Chondrocyte (in vitro differentiated cells): Measurements from ENCODE around the gene DBNDD1. TPM values are rescaled to one million over a fixed set of nuclear protein-coding genes. Genes with fewer than 3 reads are reported as not detected.

ENCODE experiments used
- DNase-seq: peaks from one replicate; pipeline ENCODE4 v3.0.0; 2021; ENCODE audit warnings: mixed read lengths, low spot score
- H3K27ac Mint-ChIP-seq: one replicate; pipeline ENCODE4 v1.8.0; 2021; ENCODE audit warnings: mild to moderate bottlenecking, moderate library complexity, mixed read lengths; ENCODE audit not compliant: unreplicated experiment
- H3K27me3 Mint-ChIP-seq: 2 replicates; pipeline ENCODE4 v1.8.0; 2021; ENCODE audit warnings: low read depth, mixed read lengths
- H3K36me3 Mint-ChIP-seq: 2 replicates; pipeline ENCODE4 v1.8.0; 2021; ENCODE audit warnings: low read depth, mixed read lengths
- H3K4me1 Mint-ChIP-seq: 2 replicates; pipeline ENCODE4 v1.8.0; 2021; ENCODE audit warnings: low read depth, mild to moderate bottlenecking, mixed read lengths
- H3K4me3 Mint-ChIP-seq: one replicate; pipeline ENCODE4 v1.8.0; 2021; ENCODE audit warnings: mild to moderate bottlenecking, moderate library complexity, mixed read lengths; ENCODE audit not compliant: unreplicated experiment
- H3K9me3 Mint-ChIP-seq: 2 replicates; pipeline ENCODE4 v1.8.0; 2021; ENCODE audit warnings: low read depth, mixed read lengths
- CTCF ChIP-seq: fragments of 200-600 bp; sonication (generic); IDR thresholded peaks from 2 replicates; pipeline ENCODE4 v1.5.0; 2021; ENCODE audit warnings: antibody characterized with exemption, mild to moderate bottlenecking, moderate library complexity
- total RNA-seq: library from RNA; stranded (reverse); gene quantifications from 3 replicates; pipeline ENCODE4 v1.2.1, GENCODE V29; 2021

Gene DBNDD1
- total RNA-seq, 1 donor from 2014 or later, result 3.7 TPM

GRCh38 chr16:90034504-90034903, 15.2 kb upstream of the DBNDD1 start:
- peaks cover 3% of the 10 kb centered on the region for H3K36me3 Mint-ChIP-seq
- TF ChIP-seq CTCF, result no peak

GRCh38 chr16:90033387-90033786, 14.1 kb upstream of the DBNDD1 start:
- no peak overlapping the region for H3K4me3 Mint-ChIP-seq

More at GRCh38 chr16:90034504-90034903, 15.2 kb upstream of the DBNDD1 start:
- H3K27me3 Mint-ChIP-seq, result peaks cover under 1% of the 10 kb centered on the region
- H3K4me1 Mint-ChIP-seq, result peaks cover 18% of the 10 kb centered on the region
- H3K9me3 Mint-ChIP-seq, result peaks cover 5% of the 10 kb centered on the region
- no peak overlapping the region for H3K27ac Mint-ChIP-seq
- no peak for DNase-seq
- H3K4me3 Mint-ChIP-seq, result no peak overlapping the region

DNA sequence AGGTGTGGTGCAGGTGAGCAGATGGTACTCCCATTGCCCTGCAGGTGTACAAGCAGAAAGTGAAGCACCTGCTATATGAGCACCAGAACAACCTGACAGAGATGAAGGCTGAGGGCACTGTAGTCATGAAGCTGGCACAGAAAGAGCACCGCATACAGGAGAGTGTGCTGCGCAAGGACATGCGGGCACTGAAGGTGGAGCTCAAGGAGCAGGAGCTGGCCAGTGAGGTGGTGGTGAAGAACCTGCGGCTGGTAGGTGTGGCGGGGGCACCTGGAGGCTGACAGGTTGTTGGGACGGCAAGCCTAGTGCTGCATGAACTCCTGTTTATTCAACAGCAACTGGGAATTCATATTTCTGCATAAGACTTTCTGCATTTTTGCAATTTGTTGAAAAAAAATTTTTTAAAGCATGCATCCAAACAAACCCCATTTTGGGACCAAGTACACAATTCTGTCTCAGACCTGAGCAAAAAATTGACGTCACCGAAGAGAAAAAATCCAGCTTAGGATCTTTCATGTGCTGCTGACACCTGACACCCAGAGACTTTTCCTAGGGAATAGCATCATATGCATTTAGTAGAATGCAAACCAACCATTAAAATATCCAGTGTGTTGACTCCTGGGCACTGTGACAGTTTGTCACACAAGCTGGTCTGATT, 13.5 kb upstream of the DBNDD1 start:
- Mint-ChIP-seq H3K27ac (no peak overlapping the region), H3K4me1 (peaks cover 18% of the 10 kb centered on the region), H3K4me3 (no peak overlapping the region), H3K36me3 (peaks cover 3% of the 10 kb centered on the region), H3K27me3 (peaks cover 2% of the 10 kb centered on the region), H3K9me3 (peaks cover 5% of the 10 kb centered on the region)
- TF ChIP-seq CTCF, result no peak
- DNase-seq, result no peak

More at GRCh38 chr16:90033387-90033786, 14.1 kb upstream of the DBNDD1 start:
- peak overlapping the region; percentile 19 for H3K27ac Mint-ChIP-seq
- H3K36me3 Mint-ChIP-seq, result peaks cover 3% of the 10 kb centered on the region
- H3K4me1 Mint-ChIP-seq, result peaks cover 18% of the 10 kb centered on the region
- peaks cover 5% of the 10 kb centered on the region for H3K9me3 Mint-ChIP-seq
- DNase-seq, result no peak
- no peak for TF ChIP-seq CTCF
- peaks cover 2% of the 10 kb centered on the region for H3K27me3 Mint-ChIP-seq

GRCh38 chr16:90031931-90032673, 12.8 kb upstream of the DBNDD1 start:
- peaks cover 5% of the 10 kb centered on the region for H3K9me3 Mint-ChIP-seq
- TF ChIP-seq CTCF, result no peak
- DNase-seq, result no peak
- H3K4me3 Mint-ChIP-seq, result no peak overlapping the region
- H3K27ac Mint-ChIP-seq, result peak overlapping the region; percentile 73
- peaks cover 2% of the 10 kb centered on the region for H3K27me3 Mint-ChIP-seq
- H3K36me3 Mint-ChIP-seq, result peaks cover 3% of the 10 kb centered on the region
- peaks cover 18% of the 10 kb centered on the region for H3K4me1 Mint-ChIP-seq

GRCh38 chr16:90031186-90031930, 12.1 kb upstream of the DBNDD1 start:
- H3K4me1 Mint-ChIP-seq, result peaks cover 18% of the 10 kb centered on the region
- H3K27ac Mint-ChIP-seq, result peak overlapping the region; percentile 73
- H3K27me3 Mint-ChIP-seq, result peaks cover 2% of the 10 kb centered on the region
- H3K9me3 Mint-ChIP-seq, result peaks cover 5% of the 10 kb centered on the region
- no peak for TF ChIP-seq CTCF
- no peak for DNase-seq
- H3K4me3 Mint-ChIP-seq, result no peak overlapping the region
- peaks cover 2% of the 10 kb centered on the region for H3K36me3 Mint-ChIP-seq
